Measurements from ENCODE around the gene APOL1. TPM values are rescaled to one million over a fixed set of nuclear protein-coding genes. Genes with fewer than 3 reads are reported as not detected.
A peak's percentile ranks its signal among the peaks of the same experiment; 100 is the strongest.
"Not testable (repeated sequence)": the region's sequence is repeated elsewhere in the genome, so short reads cannot be mapped to it uniquely, and the experiment has no call there.

APOL1 gene, protein sequence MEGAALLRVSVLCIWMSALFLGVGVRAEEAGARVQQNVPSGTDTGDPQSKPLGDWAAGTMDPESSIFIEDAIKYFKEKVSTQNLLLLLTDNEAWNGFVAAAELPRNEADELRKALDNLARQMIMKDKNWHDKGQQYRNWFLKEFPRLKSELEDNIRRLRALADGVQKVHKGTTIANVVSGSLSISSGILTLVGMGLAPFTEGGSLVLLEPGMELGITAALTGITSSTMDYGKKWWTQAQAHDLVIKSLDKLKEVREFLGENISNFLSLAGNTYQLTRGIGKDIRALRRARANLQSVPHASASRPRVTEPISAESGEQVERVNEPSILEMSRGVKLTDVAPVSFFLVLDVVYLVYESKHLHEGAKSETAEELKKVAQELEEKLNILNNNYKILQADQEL
- 0.06 TPM for polyA plus RNA-seq (2013, experiment 1 of 2)
- 0.03 TPM for polyA plus RNA-seq (2013, experiment 2 of 2)

GRCh38 chr22:36252754-36253522, at the start of gene APOL1:
Gene APOL1, plus strand, starts transcription at chr22:36253133. Its CDS starts 1,823 bp downstream, at chr22:36254956.
- no peak within 1 kb of the TSS for H4K8ac ChIP-seq (ENCODE audit: low read depth, low read length)
- peaks cover 3 to 8% of the 10 kb centered on the region in 2 donors for H3K4me1 ChIP-seq (ENCODE audit: control insufficient read depth in 2 of 2, insufficient read depth in 1 of 2, low read depth in 1 of 2, low read length in 2 of 2)
- WGBS, 2 donors (ENCODE audit: extremely low coverage in 2 of 2, insufficient read length in 2 of 2, insufficient replicate concordance in 1 of 2): no CpG with 5 or more reads among the region's 10 CpGs
- H3K9ac ChIP-seq (ENCODE audit: low read depth, low read length, poor library complexity): no peak within 1 kb of the TSS
- no peaks in the 10 kb centered on the region for H3K27me3 ChIP-seq (ENCODE audit: control insufficient read depth in 3 of 3, insufficient read depth in 3 of 3, low read depth in 1 of 3, low read length in 3 of 3)
- no peak within 1 kb of the TSS for H2BK15ac ChIP-seq (ENCODE audit: low read length)
- peak within 1 kb of the TSS; percentile 49 for H2AFZ ChIP-seq (ENCODE audit: low read length)
- H2BK120ac ChIP-seq (ENCODE audit: low read depth, low read length): no peak within 1 kb of the TSS
- no peak within 1 kb of the TSS for H3K27ac ChIP-seq (replicated peaks; ENCODE audit: low read length)
- H3K23ac ChIP-seq (ENCODE audit: low read depth, low read length, poor library complexity): no peak within 1 kb of the TSS
- DNase-seq (ENCODE audit: low spot score): no peak
- H4K91ac ChIP-seq (ENCODE audit: low read depth, low read length, poor library complexity): no peak within 1 kb of the TSS
- H3K4ac ChIP-seq (ENCODE audit: low read length): no peak within 1 kb of the TSS
- H3K4me2 ChIP-seq (ENCODE audit: insufficient read depth, low read length, poor library complexity, severe bottlenecking): no peak within 1 kb of the TSS
- peak within 1 kb of the TSS; percentile 17 for H2AK5ac ChIP-seq (ENCODE audit: low read depth, low read length)
- H3K79me1 ChIP-seq (ENCODE audit: low read depth, low read length): no peaks in the 10 kb centered on the region
- H3K9me3 ChIP-seq (replicated peaks in 1 of 2; ENCODE audit: control insufficient read depth in 2 of 2, insufficient read depth in 1 of 2, low read depth in 1 of 2, low read length in 2 of 2): peaks cover 4 to 14% of the 10 kb centered on the region in 2 donors
- H3K36me3 ChIP-seq (replicated peaks in 1 of 2; ENCODE audit: control insufficient read depth in 2 of 2, insufficient read depth in 2 of 2, low read length in 2 of 2): no peaks in the 10 kb centered on the region
- H2BK12ac ChIP-seq (ENCODE audit: low read length): no peak within 1 kb of the TSS
- H3K4me3 ChIP-seq (ENCODE audit: low read length in 2 of 2): no peak within 1 kb of the TSS
- H3K14ac ChIP-seq (ENCODE audit: low read length): no peak within 1 kb of the TSS
- H3K18ac ChIP-seq (ENCODE audit: low read length): no peak within 1 kb of the TSS
- no peak within 1 kb of the TSS for H2BK5ac ChIP-seq (ENCODE audit: low read length)

GRCh38 chr22:36203441-36203840, 49.5 kb upstream of the APOL1 start:
- H2BK5ac ChIP-seq (ENCODE audit: low read length); H4K91ac ChIP-seq (ENCODE audit: low read depth, low read length, poor library complexity); H3K14ac ChIP-seq (ENCODE audit: low read length); H2AK5ac ChIP-seq (ENCODE audit: low read depth, low read length); H3K4me3 ChIP-seq (ENCODE audit: low read length in 2 of 2); H2BK120ac ChIP-seq (ENCODE audit: low read depth, low read length); DNase-seq (ENCODE audit: low spot score); H3K4ac ChIP-seq (ENCODE audit: low read length); H3K4me2 ChIP-seq (ENCODE audit: insufficient read depth, low read length, poor library complexity, severe bottlenecking); H2AFZ ChIP-seq (ENCODE audit: low read length); H2BK15ac ChIP-seq (ENCODE audit: low read length); H3K27ac ChIP-seq (replicated peaks; ENCODE audit: low read length); H4K8ac ChIP-seq (ENCODE audit: low read depth, low read length); H3K23ac ChIP-seq (ENCODE audit: low read depth, low read length, poor library complexity); H3K9me3 ChIP-seq (replicated peaks in 1 of 2; ENCODE audit: control insufficient read depth in 2 of 2, insufficient read depth in 1 of 2, low read depth in 1 of 2, low read length in 2 of 2); H3K79me1 ChIP-seq (ENCODE audit: low read depth, low read length); H3K9ac ChIP-seq (ENCODE audit: low read depth, low read length, poor library complexity); H3K18ac ChIP-seq (ENCODE audit: low read length); H2BK12ac ChIP-seq (ENCODE audit: low read length); H3K27me3 ChIP-seq (ENCODE audit: control insufficient read depth in 3 of 3, insufficient read depth in 3 of 3, low read depth in 1 of 3, low read length in 3 of 3); H3K36me3 ChIP-seq (replicated peaks in 1 of 2; ENCODE audit: control insufficient read depth in 2 of 2, insufficient read depth in 2 of 2, low read length in 2 of 2): not testable (repeated sequence)
- peaks cover 10 to 16% of the 10 kb centered on the region in 2 donors for H3K4me1 ChIP-seq (ENCODE audit: control insufficient read depth in 2 of 2, insufficient read depth in 1 of 2, low read depth in 1 of 2, low read length in 2 of 2)
- no CpG with 5 or more reads among the region's 7 CpGs for WGBS, 2 donors (ENCODE audit: extremely low coverage in 2 of 2, insufficient read length in 2 of 2, insufficient replicate concordance in 1 of 2)

- no peak for DNase-seq (ENCODE audit: low spot score)
- Histone ChIP-seq H3K4me1 (ENCODE audit: control insufficient read depth in 2 of 2, insufficient read depth in 1 of 2, low read depth in 1 of 2, low read length in 2 of 2) (peaks cover 6 to 9% of the 10 kb centered on the region in 2 donors), H3K9ac (ENCODE audit: low read depth, low read length, poor library complexity) (no peak overlapping the region), H4K91ac (ENCODE audit: low read depth, low read length, poor library complexity) (no peak overlapping the region), H2BK15ac (ENCODE audit: low read length) (peak overlapping the region; percentile 54), H3K23ac (ENCODE audit: low read depth, low read length, poor library complexity) (no peak overlapping the region), H2BK120ac (ENCODE audit: low read depth, low read length) (no peak overlapping the region), H2AFZ (ENCODE audit: low read length) (no peak overlapping the region), H3K4me2 (ENCODE audit: insufficient read depth, low read length, poor library complexity, severe bottlenecking) (no peak overlapping the region), H2BK5ac (ENCODE audit: low read length) (peak overlapping the region; percentile 35), H3K14ac (ENCODE audit: low read length) (no peak overlapping the region), H3K18ac (ENCODE audit: low read length) (no peak overlapping the region), H3K4me3 (ENCODE audit: low read length in 2 of 2) (no peak overlapping the region), H2BK12ac (ENCODE audit: low read length) (no peak overlapping the region), H3K27me3 (ENCODE audit: control insufficient read depth in 3 of 3, insufficient read depth in 3 of 3, low read depth in 1 of 3, low read length in 3 of 3) (no peaks in the 10 kb centered on the region), H3K27ac (replicated peaks; ENCODE audit: low read length) (no peak overlapping the region), H3K36me3 (replicated peaks in 1 of 2; ENCODE audit: control insufficient read depth in 2 of 2, insufficient read depth in 2 of 2, low read length in 2 of 2) (no peaks in the 10 kb centered on the region), H3K79me1 (ENCODE audit: low read depth, low read length) (no peaks in the 10 kb centered on the region), H3K9me3 (replicated peaks in 1 of 2; ENCODE audit: control insufficient read depth in 2 of 2, insufficient read depth in 1 of 2, low read depth in 1 of 2, low read length in 2 of 2) (no peaks in the 10 kb centered on the region), H4K8ac (ENCODE audit: low read depth, low read length) (no peak overlapping the region), H2AK5ac (ENCODE audit: low read depth, low read length) (peak overlapping the region; percentile 46), H3K4ac (ENCODE audit: low read length) (no peak overlapping the region)
- no CpG with 5 or more reads among the region's 8 CpGs for WGBS, 2 donors (ENCODE audit: extremely low coverage in 2 of 2, insufficient read length in 2 of 2, insufficient replicate concordance in 1 of 2)
Measured at GRCh38 chr22:36204001-36204631, 48.8 kb upstream of the APOL1 start.

- no peak overlapping the region for H3K18ac ChIP-seq (ENCODE audit: low read length)
- no peak overlapping the region for H2BK12ac ChIP-seq (ENCODE audit: low read length)
- no peak overlapping the region for H2BK120ac ChIP-seq (ENCODE audit: low read depth, low read length)
- no peak overlapping the region for H3K14ac ChIP-seq (ENCODE audit: low read length)
- no peak overlapping the region for H2AK5ac ChIP-seq (ENCODE audit: low read depth, low read length)
- no peak overlapping the region for H2BK5ac ChIP-seq (ENCODE audit: low read length)
- H3K23ac ChIP-seq (ENCODE audit: low read depth, low read length, poor library complexity): no peak overlapping the region
- H2BK15ac ChIP-seq (ENCODE audit: low read length): no peak overlapping the region
- no peak overlapping the region for H2AFZ ChIP-seq (ENCODE audit: low read length)
- no peaks in the 10 kb centered on the region for H3K79me1 ChIP-seq (ENCODE audit: low read depth, low read length)
- H3K9ac ChIP-seq (ENCODE audit: low read depth, low read length, poor library complexity): no peak overlapping the region
- H3K4ac ChIP-seq (ENCODE audit: low read length): no peak overlapping the region
- H4K91ac ChIP-seq (ENCODE audit: low read depth, low read length, poor library complexity): no peak overlapping the region
- WGBS, 2 donors (ENCODE audit: extremely low coverage in 2 of 2, insufficient read length in 2 of 2, insufficient replicate concordance in 1 of 2): no CpG with 5 or more reads among the region's 6 CpGs
- H3K4me1 ChIP-seq (ENCODE audit: control insufficient read depth in 2 of 2, insufficient read depth in 1 of 2, low read depth in 1 of 2, low read length in 2 of 2): peaks cover 6 to 7% of the 10 kb centered on the region in 2 donors
- no peak overlapping the region for H3K27ac ChIP-seq (replicated peaks; ENCODE audit: low read length)
- H3K9me3 ChIP-seq (replicated peaks in 1 of 2; ENCODE audit: control insufficient read depth in 2 of 2, insufficient read depth in 1 of 2, low read depth in 1 of 2, low read length in 2 of 2): no peaks in the 10 kb centered on the region
- no peaks in the 10 kb centered on the region for H3K27me3 ChIP-seq (ENCODE audit: control insufficient read depth in 3 of 3, insufficient read depth in 3 of 3, low read depth in 1 of 3, low read length in 3 of 3)
- no peak overlapping the region for H3K4me2 ChIP-seq (ENCODE audit: insufficient read depth, low read length, poor library complexity, severe bottlenecking)
- H3K4me3 ChIP-seq (ENCODE audit: low read length in 2 of 2): no peak overlapping the region
- no peaks in the 10 kb centered on the region for H3K36me3 ChIP-seq (replicated peaks in 1 of 2; ENCODE audit: control insufficient read depth in 2 of 2, insufficient read depth in 2 of 2, low read length in 2 of 2)
- DNase-seq (ENCODE audit: low spot score): no peak
- no peak overlapping the region for H4K8ac ChIP-seq (ENCODE audit: low read depth, low read length)
Measured at GRCh38 chr22:36204632-36205015, 48.3 kb upstream of the APOL1 start.

Measured in neuronal stem cell (in vitro differentiated cells).